HepG2 (cell line): ENCODE data around the gene EPC2. TPM values are rescaled to one million over a fixed set of nuclear protein-coding genes. Genes with fewer than 3 reads are reported as not detected.
A peak's percentile ranks its signal among the peaks of the same experiment; 100 is the strongest.

Source experiments
- ATAC-seq: fragments of 200-7000 bp; cut with Tn5 transposase; 3 replicates; pipeline ENCODE4 v1.9.1; 2020; ENCODE audit warnings: mild to moderate bottlenecking, moderate library complexity
- BruUV-seq: library from RNA; stranded (reverse); fragments of 400-500 nt; replicated peaks from 2 replicates; lab custom pipeline; 2021; lab: Mats Ljungman, UMichigan
- CTCF ChIA-PET: fragments of 300-600 bp; formaldehyde crosslinking; extraction: SDS; loops from one replicate; lab custom pipeline; 2021; ENCODE audit warnings: low total read pairs, inconsistent platforms, low intra/inter-chr PET ratio; lab: Yijun Ruan, JAX
- POLR2A ChIA-PET: fragments of 350-600 bp; sonication (Branson Sonifier 250); formaldehyde crosslinking; loops from one replicate; lab custom pipeline; 2020; ENCODE audit warnings: antibody characterized with exemption, inconsistent platforms; lab: Yijun Ruan, JAX
- DNase-seq: peaks from one replicate; pipeline ENCODE4 v3.0.0-alpha.2; 2015; ENCODE audit warnings: low spot score
- FAIRE-seq: peaks from 3 replicates; lab custom pipeline; 2011; peaks lifted over from hg19 to GRCh38; lab: Jason Lieb, UNC
- H2AFZ ChIP-seq: one replicate; pipeline ENCODE4 v1.6.1; 2011; ENCODE audit warnings: low read length, inconsistent platforms
- H3K27ac ChIP-seq: fragments of 300-600 bp; 3 replicates; pipeline ENCODE4 v1.8.0; 2011; ENCODE audit warnings: mixed run types, mild to moderate bottlenecking, mixed read lengths, low read length, inconsistent platforms; ENCODE audit not compliant: insufficient read depth; ENCODE audit errors: extremely low read length
- H3K27me3 ChIP-seq, 2 experiments: fragments of 200-600 bp in 1 of 2; 2 replicates in 1 of 2; 3 replicates in 1 of 2; pipeline versions ENCODE4 v1.6.0 to v1.8.0; 2011; ENCODE audit warnings: low read length in 2 of 2, mild to moderate bottlenecking in 2 of 2, moderate library complexity in 2 of 2, inconsistent platforms in 1 of 2; ENCODE audit not compliant: insufficient read depth in 2 of 2, control insufficient read depth in 1 of 2
- H3K36me3 ChIP-seq, 2 experiments: fragments of 200-600 bp in 1 of 2; replicated peaks in 1 of 2; 2 replicates in 1 of 2; 3 replicates in 1 of 2; pipeline versions ENCODE4 v1.5.1 to v1.8.0; 2011; ENCODE audit warnings: low read length in 2 of 2, inconsistent platforms in 1 of 2; ENCODE audit not compliant: insufficient read depth in 2 of 2, control insufficient read depth in 1 of 2
- H3K4me1 ChIP-seq: 2 replicates; pipeline ENCODE4 v1.5.1; 2012; ENCODE audit warnings: low read length, inconsistent platforms; ENCODE audit not compliant: insufficient read depth
- H3K4me2 ChIP-seq: 2 replicates; pipeline ENCODE4 v1.6.0; 2011; ENCODE audit warnings: low read depth, low read length, inconsistent platforms
- H3K4me3 ChIP-seq, 3 experiments: fragments of 200-600 bp in 1 of 3; sonication (generic), shearing (Covaris generic) in 1 of 3; replicated peaks in 1 of 3; 2 replicates each; pipeline ENCODE4 v1.5.1; 2011 to 2016; ENCODE audit warnings: low read length in 3 of 3, inconsistent platforms in 2 of 3, low read depth in 2 of 3, mild to moderate bottlenecking in 2 of 3, control low read depth in 1 of 3, mixed read lengths in 1 of 3; ENCODE audit not compliant: insufficient read depth in 1 of 3
- H3K79me2 ChIP-seq: one replicate; pipeline ENCODE4 v1.6.1; 2011; ENCODE audit warnings: low read length, inconsistent platforms; ENCODE audit not compliant: insufficient read depth
- H3K9ac ChIP-seq: 2 replicates; pipeline ENCODE4 v1.6.0; 2011; ENCODE audit warnings: mild to moderate bottlenecking, low read depth, low read length, inconsistent platforms; ENCODE audit not compliant: insufficient read depth
- H3K9me3 ChIP-seq: 2 replicates; pipeline ENCODE4 v1.5.1; 2012; ENCODE audit warnings: mild to moderate bottlenecking, low read length
- H4K20me1 ChIP-seq: 2 replicates; pipeline ENCODE4 v1.6.0; 2011; ENCODE audit warnings: inconsistent platforms, mild to moderate bottlenecking, low read length, moderate library complexity; ENCODE audit not compliant: insufficient read depth
- GLMP ChIP-seq: sonication (generic); formaldehyde crosslinking; IDR thresholded peaks from 2 replicates; pipeline ENCODE4 v1.9.0; 2021; ENCODE audit warnings: missing genetic modification reagents, mild to moderate bottlenecking, borderline replicate concordance
- MIER2 ChIP-seq: IDR thresholded peaks from 2 replicates; pipeline ENCODE4 v1.6.1; 2016; ENCODE audit warnings: missing biosample characterization, missing genetic modification reagents
- MXI1 ChIP-seq: IDR thresholded peaks from 3 replicates; pipeline ENCODE4 v1.6.1; 2012; ENCODE audit warnings: low read depth, low read length, inconsistent platforms, borderline replicate concordance
- RBM22 ChIP-seq: fragments of 200-400 bp; formaldehyde crosslinking; optimal IDR thresholded peaks from 2 replicates; pipeline ENCODE3; 2017; ENCODE audit warnings: mild to moderate bottlenecking, low read length, moderate library complexity
- REST ChIP-seq, 2 experiments: IDR thresholded peaks; 2 replicates each; pipeline ENCODE4 v1.6.1; 2011 to 2012; ENCODE audit warnings: low read length in 2 of 2, borderline replicate concordance in 1 of 2, low read depth in 1 of 2, mild to moderate bottlenecking in 1 of 2, moderate library complexity in 1 of 2
- TOE1 ChIP-seq: sonication (generic); formaldehyde crosslinking; IDR thresholded peaks from 2 replicates; pipeline ENCODE4 v1.4.0; 2020; ENCODE audit warnings: mild to moderate bottlenecking, missing genetic modification reagents
- YEATS2 ChIP-seq: sonication (generic); formaldehyde crosslinking; IDR thresholded peaks from 2 replicates; pipeline ENCODE4 v1.4.0; 2020; ENCODE audit warnings: missing genetic modification reagents, borderline replicate concordance
- ZFP90 ChIP-seq: sonication (generic); formaldehyde crosslinking; IDR thresholded peaks from 2 replicates; pipeline ENCODE4 v1.8.0; 2022; ENCODE audit warnings: missing genetic modification reagents, mild to moderate bottlenecking, inconsistent platforms, borderline replicate concordance
- ZFP91 ChIP-seq: sonication (generic); formaldehyde crosslinking; IDR thresholded peaks from 2 replicates; pipeline ENCODE4 v1.9.0; 2022; ENCODE audit warnings: missing genetic modification reagents, mild to moderate bottlenecking, borderline replicate concordance
- in situ Hi-C: cut with HindIII; loops from 2 replicates; pipeline ENCODE4 v1.10.0; 2017; ENCODE audit warnings: low pct_unique_long_range_greater_than_20kb; ENCODE audit not compliant: extremely low pct_ligation_motif_present
- intact Hi-C: fragments of 100-400 bp; cut with micrococcal nuclease; formaldehyde crosslinking; loops from one replicate; pipeline ENCODE4 v1.10.0; 2022; ENCODE audit not compliant: unreplicated experiment
- polyA plus RNA-seq, 8 experiments: library from polyadenylated mRNA; depleted of rRNA in 3 of 8; stranded (reverse) in 7 of 8; unstranded in 1 of 8; fragments of >200 nt; fragmentation: Illumina TruSeq in 4 of 8; extraction: Trizol in 4 of 8; gene quantifications; 2 replicates each; pipeline versions ENCODE4 v1.2.1 to v1.2.3, GENCODE V29; 2011 to 2016; ENCODE audit warnings: low read depth in 4 of 8, missing spikeins in 1 of 8, mixed read lengths in 1 of 8; ENCODE audit not compliant: insufficient read depth in 1 of 8
- total RNA-seq, 5 experiments: library from RNA; depleted of rRNA; stranded (reverse); fragments of >200 nt; fragmentation: Illumina TruSeq; extraction: Trizol; gene quantifications; 2 replicates each; pipeline ENCODE4 v1.2.3, GENCODE V29; 2016; ENCODE audit warnings: low read depth in 1 of 5

EPC2 gene
- total and polyA plus RNA-seq, 2 of the 13 experiments (the other 11 are each of a cell fraction or from before 2014, with no cell fraction given): 20.5 to 22.0 TPM

GRCh38 chr2:148730085-148730484 lies 85.5 kb downstream of the EPC2 start:
- in situ Hi-C loops: no loop called here
- BruUV-seq: no TSS peak
- FAIRE-seq (no peak), ATAC-seq (no peak), DNase-seq (no peak)
- Histone ChIP-seq H3K79me2 (peaks cover 26% of the 10 kb centered on the region), H3K4me3 (no peak overlapping the region), H3K36me3 (peaks cover 0 to 2% of the 10 kb centered on the region in 2 experiments; a peak in 2 of 5 replicates), H3K27ac (no peak overlapping the region), H3K4me2 (no peak overlapping the region), H3K9me3 (no peaks in the 10 kb centered on the region), H4K20me1 (0 out of 2 replicates have a peak, but pooled peaks cover 3% of the 10 kb centered on the region), H2AFZ (no peak overlapping the region), H3K4me1 (no peaks in the 10 kb centered on the region), H3K27me3 (no peaks in the 10 kb centered on the region), H3K9ac (no peak overlapping the region)
- intact Hi-C loops: no loop called here
- ChIA-PET CTCF (no interaction called here), POLR2A (no interaction called here)
- TF ChIP-seq MXI1 (no peak), MIER2 (CRISPR knock-in tag) (peak; percentile 90), TOE1 (no peak), GLMP (CRISPR knock-in tag) (no peak), REST (IDR thresholded peaks at IDR 0.05; ENCODE audit: borderline replicate concordance in 1 of 2, low read depth in 1 of 2, low read length in 2 of 2) (peak in 1 of 2 experiments; percentile 90), ZFP91 (CRISPR knock-in tag) (no peak), ZFP90 (no peak), YEATS2 (CRISPR knock-in tag) (no peak), RBM22 (no peak)
